Activated naive CD8-positive, alpha-beta T cell treated with anti-CD3 and anti-CD28 coated beads, Interleukin-2, amount 50 U/mL, for 24 hours (primary cell): ENCODE measurements around the gene GRIK3.
"Not testable (repeated sequence)": the region's sequence is repeated elsewhere in the genome, so short reads cannot be mapped to it uniquely, and the experiment has no call there.

Experiments
- ATAC-seq: fragments of 150-1000 bp; cut with Tn5 transposase; one replicate; pipeline ENCODE4 v1.10.0; 2021
- DNase-seq: peaks from one replicate; pipeline ENCODE4 v3.0.0; 2021
- H3K27ac Mint-ChIP-seq: one replicate; pipeline ENCODE4 v1.8.0; 2021; ENCODE audit warnings: mild to moderate bottlenecking, mixed read lengths
- H3K27me3 Mint-ChIP-seq: one replicate; pipeline ENCODE4 v1.8.0; 2021; ENCODE audit warnings: mixed read lengths
- H3K36me3 Mint-ChIP-seq: one replicate; pipeline ENCODE4 v1.8.0; 2021; ENCODE audit warnings: low read depth, mixed read lengths
- H3K4me1 Mint-ChIP-seq: one replicate; pipeline ENCODE4 v1.8.0; 2021; ENCODE audit warnings: mixed read lengths
- H3K4me3 Mint-ChIP-seq: one replicate; pipeline ENCODE4 v1.8.0; 2021; ENCODE audit warnings: mild to moderate bottlenecking, moderate library complexity, mixed read lengths
- H3K9me3 Mint-ChIP-seq: one replicate; pipeline ENCODE4 v1.8.0; 2021; ENCODE audit warnings: mixed read lengths

The GRIK3 gene

GRCh38 chr1:36775716-36776115 lies 258.6 kb downstream of the GRIK3 start:
- Mint-ChIP-seq H3K9me3 (no peaks in the 10 kb centered on the region), H3K27ac (no peak overlapping the region), H3K4me1 (no peaks in the 10 kb centered on the region), H3K4me3 (no peak overlapping the region), H3K27me3 (peaks cover 16% of the 10 kb centered on the region), H3K36me3 (no peaks in the 10 kb centered on the region)
- ATAC-seq, result no peak
- DNase-seq, result no peak

- H3K36me3 Mint-ChIP-seq, result no peaks in the 10 kb centered on the region
- no peak for ATAC-seq
These were observed 260.3 kb downstream of the GRIK3 start for GRCh38 chr1:36773827-36774541.

GRCh38 chr1:36772647-36773495 lies 261.4 kb downstream of the GRIK3 start:
- Mint-ChIP-seq H3K9me3 (no peaks in the 10 kb centered on the region), H3K27me3 (peaks cover 32% of the 10 kb centered on the region), H3K4me1 (no peaks in the 10 kb centered on the region), H3K27ac (no peak overlapping the region), H3K36me3 (no peaks in the 10 kb centered on the region), H3K4me3 (no peak overlapping the region)
- ATAC-seq, result no peak
- DNase-seq, result no peak

More at GRCh38 chr1:36773827-36774541, 260.3 kb downstream of the GRIK3 start:
- Mint-ChIP-seq H3K9me3 (no peaks in the 10 kb centered on the region), H3K27ac (no peak overlapping the region), H3K27me3 (peaks cover 26% of the 10 kb centered on the region), H3K4me1 (no peaks in the 10 kb centered on the region), H3K4me3 (no peak overlapping the region)
- no peak for DNase-seq

GRCh38 chr1:36771660-36772284 lies 262.5 kb downstream of the GRIK3 start:
- Mint-ChIP-seq H3K4me1 (no peaks in the 10 kb centered on the region), H3K9me3 (no peaks in the 10 kb centered on the region), H3K4me3 (no peak overlapping the region), H3K27me3 (peaks cover 32% of the 10 kb centered on the region), H3K36me3 (no peaks in the 10 kb centered on the region), H3K27ac (no peak overlapping the region)
- no peak for DNase-seq
- no peak for ATAC-seq

- no peak for DNase-seq
- Mint-ChIP-seq H3K4me1 (no peaks in the 10 kb centered on the region), H3K9me3 (no peaks in the 10 kb centered on the region), H3K36me3 (no peaks in the 10 kb centered on the region), H3K27me3 (peaks cover 29% of the 10 kb centered on the region), H3K27ac (no peak overlapping the region), H3K4me3 (no peak overlapping the region)
- ATAC-seq, result no peak
These were observed 263.1 kb downstream of the GRIK3 start for GRCh38 chr1:36771240-36771639.

GRCh38 chr1:36769886-36770830 lies 264.2 kb downstream of the GRIK3 start:
- no peak for ATAC-seq
- no peak for DNase-seq
- Mint-ChIP-seq H3K27ac (no peak overlapping the region), H3K4me1 (no peaks in the 10 kb centered on the region), H3K27me3 (peaks cover 30% of the 10 kb centered on the region), H3K4me3 (no peak overlapping the region), H3K36me3 (no peaks in the 10 kb centered on the region), H3K9me3 (no peaks in the 10 kb centered on the region)

GRCh38 chr1:36768486-36769178 lies 265.7 kb downstream of the GRIK3 start:
- no peak for ATAC-seq
- Mint-ChIP-seq H3K4me1 (no peaks in the 10 kb centered on the region), H3K36me3 (no peaks in the 10 kb centered on the region), H3K4me3 (no peak overlapping the region), H3K9me3 (no peaks in the 10 kb centered on the region), H3K27me3 (peaks cover 28% of the 10 kb centered on the region), H3K27ac (no peak overlapping the region)
- no peak for DNase-seq

GRCh38 chr1:36767429-36767828 lies 266.9 kb downstream of the GRIK3 start:
- not testable (repeated sequence) for H3K9me3 Mint-ChIP-seq, H3K27ac Mint-ChIP-seq, DNase-seq, H3K4me3 Mint-ChIP-seq, ATAC-seq, H3K4me1 Mint-ChIP-seq, H3K36me3 Mint-ChIP-seq
- peaks cover 25% of the 10 kb centered on the region for H3K27me3 Mint-ChIP-seq

- no peaks in the 10 kb centered on the region for H3K36me3 Mint-ChIP-seq
- no peak overlapping the region for H3K4me3 Mint-ChIP-seq
These were observed 267.8 kb downstream of the GRIK3 start for GRCh38 chr1:36766481-36766880.

GRCh38 chr1:36765785-36766300 lies 268.5 kb downstream of the GRIK3 start:
- H3K4me3 Mint-ChIP-seq, result no peak overlapping the region
- H3K36me3 Mint-ChIP-seq, result no peaks in the 10 kb centered on the region
- DNase-seq (no peak), ATAC-seq (no peak)
- peaks cover 21% of the 10 kb centered on the region for H3K27me3 Mint-ChIP-seq
- H3K4me1 Mint-ChIP-seq, result no peaks in the 10 kb centered on the region
- H3K9me3 Mint-ChIP-seq, result no peaks in the 10 kb centered on the region
- H3K27ac Mint-ChIP-seq, result no peak overlapping the region

More at GRCh38 chr1:36766481-36766880, 267.8 kb downstream of the GRIK3 start:
- Mint-ChIP-seq H3K27ac (no peak overlapping the region), H3K4me1 (no peaks in the 10 kb centered on the region), H3K9me3 (no peaks in the 10 kb centered on the region), H3K27me3 (peaks cover 25% of the 10 kb centered on the region)
- no peak for DNase-seq
- no peak for ATAC-seq

- H3K36me3 Mint-ChIP-seq, result no peaks in the 10 kb centered on the region
- no peaks in the 10 kb centered on the region for H3K9me3 Mint-ChIP-seq
- H3K4me1 Mint-ChIP-seq, result no peaks in the 10 kb centered on the region
- H3K27ac Mint-ChIP-seq, result no peak overlapping the region
- peaks cover 15% of the 10 kb centered on the region for H3K27me3 Mint-ChIP-seq
- no peak for ATAC-seq
- no peak for DNase-seq
- H3K4me3 Mint-ChIP-seq, result no peak overlapping the region
These were observed 269.5 kb downstream of the GRIK3 start for GRCh38 chr1:36764798-36765197.

GRCh38 chr1:36763771-36764170 lies 270.5 kb downstream of the GRIK3 start:
- Mint-ChIP-seq H3K4me1 (no peaks in the 10 kb centered on the region), H3K4me3 (no peak overlapping the region), H3K9me3 (no peaks in the 10 kb centered on the region), H3K27me3 (peaks cover 9% of the 10 kb centered on the region), H3K27ac (no peak overlapping the region), H3K36me3 (no peaks in the 10 kb centered on the region)
- ATAC-seq, result no peak
- DNase-seq, result no peak

- ATAC-seq, result no peak
- Mint-ChIP-seq H3K4me3 (no peak overlapping the region), H3K9me3 (no peaks in the 10 kb centered on the region)
These were observed 272.1 kb downstream of the GRIK3 start for GRCh38 chr1:36762174-36762573.

More at GRCh38 chr1:36762174-36762573, 272.1 kb downstream of the GRIK3 start:
- Mint-ChIP-seq H3K36me3 (no peaks in the 10 kb centered on the region), H3K27me3 (peaks cover 4% of the 10 kb centered on the region), H3K4me1 (no peaks in the 10 kb centered on the region), H3K27ac (no peak overlapping the region)
- DNase-seq, result no peak
